HEK293 (cell line): ENCODE data around the gene EDIL3.

ENCODE experiments used
- CTCF ChIP-seq: fragments of 450-650 bp; formaldehyde crosslinking; IDR thresholded peaks from 2 replicates; pipeline ENCODE4 v1.5.1; 2016; ENCODE audit warnings: missing biosample characterization, missing genetic modification characterization
- GFI1B ChIP-seq: fragments of 450-650 bp; formaldehyde crosslinking; IDR thresholded peaks from 2 replicates; pipeline ENCODE4 v1.5.1; 2016; ENCODE audit warnings: missing biosample characterization, missing genetic modification characterization
- PRDM1 ChIP-seq: fragments of 450-650 bp; formaldehyde crosslinking; IDR thresholded peaks from 2 replicates; pipeline ENCODE4; 2016; ENCODE audit warnings: missing biosample characterization, missing genetic modification characterization
- REST ChIP-seq: fragments of 450-650 bp; formaldehyde crosslinking; IDR thresholded peaks from 2 replicates; pipeline ENCODE4 v1.5.1; 2016; ENCODE audit warnings: missing biosample characterization, missing genetic modification characterization
- TSHZ1 ChIP-seq: fragments of 450-650 bp; formaldehyde crosslinking; IDR thresholded peaks from 2 replicates; pipeline ENCODE4 v1.5.1; 2016; ENCODE audit warnings: missing biosample characterization, missing genetic modification characterization, borderline replicate concordance
- ZNF148 ChIP-seq: fragments of 450-650 bp; formaldehyde crosslinking; IDR thresholded peaks from 2 replicates; pipeline ENCODE4 v1.5.0; 2017; ENCODE audit warnings: missing biosample characterization, missing genetic modification characterization, borderline replicate concordance
- ZNF18 ChIP-seq: fragments of 450-650 bp; formaldehyde crosslinking; IDR thresholded peaks from 2 replicates; pipeline ENCODE4 v1.5.1; 2016; ENCODE audit warnings: missing biosample characterization, missing genetic modification characterization
- ZNF239 ChIP-seq: fragments of 450-650 bp; formaldehyde crosslinking; IDR thresholded peaks from 2 replicates; pipeline ENCODE4 v1.5.1; 2016; ENCODE audit warnings: missing biosample characterization, missing genetic modification characterization
- ZNF274 ChIP-seq, 2 experiments: fragments of 200-500 bp in 1 of 2; fragments of 450-650 bp in 1 of 2; sonication (Bioruptor generic) in 1 of 2; formaldehyde crosslinking in 1 of 2; IDR thresholded peaks; 2 replicates each; pipeline versions ENCODE4 v1.5.1 to v1.6.1; 2014 to 2016; ENCODE audit warnings: borderline replicate concordance in 1 of 2, inconsistent platforms in 1 of 2, low read length in 1 of 2, missing biosample characterization in 1 of 2, missing genetic modification characterization in 1 of 2
- ZNF449 ChIP-seq: fragments of 450-650 bp; formaldehyde crosslinking; IDR thresholded peaks from 2 replicates; pipeline ENCODE4 v1.5.1; 2017; ENCODE audit warnings: missing biosample characterization, mild to moderate bottlenecking, missing genetic modification characterization, moderate library complexity
- ZNF560 ChIP-seq: fragments of 450-650 bp; formaldehyde crosslinking; IDR thresholded peaks from 2 replicates; pipeline ENCODE4 v1.5.1; 2017; ENCODE audit warnings: missing biosample characterization, missing genetic modification characterization, borderline replicate concordance
- ZNF76 ChIP-seq: fragments of 450-650 bp; formaldehyde crosslinking; IDR thresholded peaks from 2 replicates; pipeline ENCODE4; 2016; ENCODE audit warnings: low read depth, missing biosample characterization, missing genetic modification characterization, borderline replicate concordance

GRCh38 chr5:84063041-84063440, 321.6 kb downstream of the EDIL3 start:
- no peak for TF ChIP-seq REST (tag by site-specific recombination)
- no peak for TF ChIP-seq CTCF (tag by site-specific recombination)
- TF ChIP-seq ZNF449 (tag by site-specific recombination), result no peak
- no peak for TF ChIP-seq ZNF274 (IDR thresholded peaks at IDR 0.05; ENCODE audit: low read length)
- TF ChIP-seq ZNF274 (tag by site-specific recombination; IDR thresholded peaks at IDR 0.05; ENCODE audit: borderline replicate concordance), result no peak
- no peak for TF ChIP-seq TSHZ1 (tag by site-specific recombination)
- no peak for TF ChIP-seq ZNF560 (tag by site-specific recombination)
- TF ChIP-seq ZNF148 (tag by site-specific recombination), result no peak
- no peak for TF ChIP-seq ZNF76 (tag by site-specific recombination)
- no peak for TF ChIP-seq GFI1B (tag by site-specific recombination)
- TF ChIP-seq PRDM1 (tag by site-specific recombination), result no peak
- no peak for TF ChIP-seq ZNF18
- TF ChIP-seq ZNF239 (tag by site-specific recombination), result no peak
